Neural crest cell (in vitro differentiated cells): ENCODE results near the gene SLC37A1. TPM values are rescaled to one million over a fixed set of nuclear protein-coding genes. Genes with fewer than 3 reads are reported as not detected.

Experiments
- DNase-seq: peaks from one replicate; pipeline ENCODE4 v3.0.0; 2021; ENCODE audit warnings: low read depth, mixed read lengths, low spot score
- H3K27ac Mint-ChIP-seq: one replicate; pipeline ENCODE4 v1.8.0; 2021; ENCODE audit warnings: mild to moderate bottlenecking, mixed read lengths; ENCODE audit not compliant: unreplicated experiment
- H3K27me3 Mint-ChIP-seq: 2 replicates; pipeline ENCODE4 v1.8.0; 2021; ENCODE audit warnings: low read depth, mild to moderate bottlenecking, mixed read lengths
- H3K36me3 Mint-ChIP-seq: 2 replicates; pipeline ENCODE4 v1.8.0; 2021; ENCODE audit warnings: low read depth, mild to moderate bottlenecking, mixed read lengths
- H3K4me1 Mint-ChIP-seq: 2 replicates; pipeline ENCODE4 v1.8.0; 2021; ENCODE audit warnings: mixed read lengths
- H3K4me3 Mint-ChIP-seq: one replicate; pipeline ENCODE4 v1.8.0; 2021; ENCODE audit warnings: mild to moderate bottlenecking, mixed read lengths
- H3K9me3 Mint-ChIP-seq: 2 replicates; pipeline ENCODE4 v1.8.0; 2021; ENCODE audit warnings: mixed read lengths
- total RNA-seq: library from RNA; stranded (reverse); gene quantifications from 2 replicates; pipeline ENCODE4 v1.2.1, GENCODE V29; 2021
- TF ChIP-seq, protein P1 (sequence below): fragments of 200-600 bp; sonication (generic); conservative IDR thresholded peaks from 2 replicates; pipeline ENCODE4 v1.5.0; 2021; ENCODE audit warnings: antibody characterized with exemption, mild to moderate bottlenecking

The SLC37A1 gene
- total RNA-seq, 1 donor from 2014 or later = 9.1 TPM

DNA sequence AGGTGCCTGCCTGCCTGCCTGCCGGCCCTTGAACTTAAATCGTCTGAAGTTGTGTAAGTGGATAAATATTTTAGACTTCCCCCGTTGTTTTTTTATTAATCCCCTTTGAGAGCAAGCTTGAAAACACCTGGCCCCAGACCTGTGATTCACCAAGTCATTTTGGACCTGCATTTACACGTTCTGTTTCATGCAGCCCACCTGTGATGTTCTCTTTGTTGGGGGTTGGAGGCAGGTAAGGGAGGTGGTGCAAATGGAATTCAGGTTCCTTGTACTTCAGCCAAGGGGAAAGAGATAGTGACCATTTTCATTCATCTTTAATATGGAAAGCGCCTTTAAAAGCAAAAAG, 1.2 kb downstream of the SLC37A1 start:
- Mint-ChIP-seq H3K9me3 (no peaks in the 10 kb centered on the region), H3K27me3 (peaks cover 24% of the 10 kb centered on the region), H3K4me3 (peak overlapping the region; percentile 76), H3K36me3 (no peaks in the 10 kb centered on the region), H3K4me1 (peaks cover 44% of the 10 kb centered on the region), H3K27ac (no peak overlapping the region)
- TF ChIP-seq, protein P1, sequence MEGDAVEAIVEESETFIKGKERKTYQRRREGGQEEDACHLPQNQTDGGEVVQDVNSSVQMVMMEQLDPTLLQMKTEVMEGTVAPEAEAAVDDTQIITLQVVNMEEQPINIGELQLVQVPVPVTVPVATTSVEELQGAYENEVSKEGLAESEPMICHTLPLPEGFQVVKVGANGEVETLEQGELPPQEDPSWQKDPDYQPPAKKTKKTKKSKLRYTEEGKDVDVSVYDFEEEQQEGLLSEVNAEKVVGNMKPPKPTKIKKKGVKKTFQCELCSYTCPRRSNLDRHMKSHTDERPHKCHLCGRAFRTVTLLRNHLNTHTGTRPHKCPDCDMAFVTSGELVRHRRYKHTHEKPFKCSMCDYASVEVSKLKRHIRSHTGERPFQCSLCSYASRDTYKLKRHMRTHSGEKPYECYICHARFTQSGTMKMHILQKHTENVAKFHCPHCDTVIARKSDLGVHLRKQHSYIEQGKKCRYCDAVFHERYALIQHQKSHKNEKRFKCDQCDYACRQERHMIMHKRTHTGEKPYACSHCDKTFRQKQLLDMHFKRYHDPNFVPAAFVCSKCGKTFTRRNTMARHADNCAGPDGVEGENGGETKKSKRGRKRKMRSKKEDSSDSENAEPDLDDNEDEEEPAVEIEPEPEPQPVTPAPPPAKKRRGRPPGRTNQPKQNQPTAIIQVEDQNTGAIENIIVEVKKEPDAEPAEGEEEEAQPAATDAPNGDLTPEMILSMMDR = no peak
- DNase-seq = no peak

DNA sequence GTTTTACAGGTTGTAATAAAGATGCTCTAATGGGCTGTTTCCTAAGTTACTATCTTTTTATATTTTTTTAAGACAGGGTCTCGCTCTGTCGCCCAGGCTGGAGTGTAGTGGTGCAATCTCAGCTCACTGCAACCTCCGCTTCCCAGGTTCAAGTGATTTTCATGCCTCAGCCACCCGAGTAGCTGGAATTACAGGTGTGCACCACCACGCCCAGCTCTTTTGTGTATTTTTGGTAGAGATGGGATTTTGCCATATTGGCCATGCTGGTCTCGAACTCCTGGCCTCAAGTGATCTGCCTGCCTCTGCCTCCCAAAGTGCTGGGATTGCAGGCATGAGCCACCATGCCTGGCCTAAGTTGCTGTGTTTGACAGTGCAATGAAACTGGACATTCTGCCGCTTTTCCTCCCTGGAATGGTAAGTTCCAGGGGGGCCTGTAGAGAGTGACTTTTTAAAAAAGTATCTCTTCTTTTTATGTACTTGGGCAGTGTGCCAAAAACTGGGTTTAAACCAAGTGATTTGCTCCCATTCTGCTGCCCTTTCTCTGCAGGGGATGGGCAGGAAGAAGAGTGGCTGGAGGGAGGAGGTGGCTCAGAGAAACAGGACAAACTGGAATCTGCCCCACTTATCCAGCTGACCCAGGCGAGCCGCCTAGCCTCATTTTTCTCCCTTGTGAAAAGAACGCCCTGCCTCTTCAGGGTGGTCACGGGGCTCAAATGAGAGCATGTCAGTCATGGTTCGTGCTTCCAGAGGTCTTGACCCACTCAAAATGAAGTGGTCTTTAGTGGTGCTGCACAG, 2.3 kb downstream of the SLC37A1 start:
- H3K36me3 Mint-ChIP-seq = no peaks in the 10 kb centered on the region
- H3K9me3 Mint-ChIP-seq = no peaks in the 10 kb centered on the region
- H3K4me1 Mint-ChIP-seq = peaks cover 55% of the 10 kb centered on the region
- H3K27ac Mint-ChIP-seq = no peak overlapping the region
- TF ChIP-seq, protein P1 = no peak
- H3K4me3 Mint-ChIP-seq = peak overlapping the region; percentile 76
- peaks cover 25% of the 10 kb centered on the region for H3K27me3 Mint-ChIP-seq
- DNase-seq = no peak

DNA sequence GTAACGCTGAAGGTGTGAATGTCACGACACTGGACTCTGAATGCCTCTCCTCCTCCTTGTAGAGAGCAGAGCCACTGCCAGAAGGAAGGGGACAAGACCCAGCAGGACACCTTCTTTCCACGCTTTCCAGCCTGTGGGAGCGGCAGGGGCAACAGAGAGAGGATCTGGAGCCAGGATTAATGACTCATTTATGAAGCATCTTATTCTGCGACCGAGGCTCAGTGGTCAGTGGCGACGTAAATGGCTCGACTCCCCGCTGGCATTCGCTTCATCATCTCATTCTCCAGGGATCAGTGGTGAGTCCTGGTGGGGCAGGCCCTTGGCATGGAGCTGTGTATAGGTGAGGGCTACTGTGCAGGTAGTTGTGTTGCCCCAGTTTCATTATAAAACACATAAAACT, 4.6 kb downstream of the SLC37A1 start:
- peaks cover 22% of the 10 kb centered on the region for H3K27me3 Mint-ChIP-seq
- TF ChIP-seq, protein P1 = no peak
- H3K4me1 Mint-ChIP-seq = peaks cover 47% of the 10 kb centered on the region
- no peaks in the 10 kb centered on the region for H3K9me3 Mint-ChIP-seq
- H3K36me3 Mint-ChIP-seq = no peaks in the 10 kb centered on the region
- no peak for DNase-seq
- H3K27ac Mint-ChIP-seq = no peak overlapping the region
- H3K4me3 Mint-ChIP-seq = peak overlapping the region; percentile 2

DNA sequence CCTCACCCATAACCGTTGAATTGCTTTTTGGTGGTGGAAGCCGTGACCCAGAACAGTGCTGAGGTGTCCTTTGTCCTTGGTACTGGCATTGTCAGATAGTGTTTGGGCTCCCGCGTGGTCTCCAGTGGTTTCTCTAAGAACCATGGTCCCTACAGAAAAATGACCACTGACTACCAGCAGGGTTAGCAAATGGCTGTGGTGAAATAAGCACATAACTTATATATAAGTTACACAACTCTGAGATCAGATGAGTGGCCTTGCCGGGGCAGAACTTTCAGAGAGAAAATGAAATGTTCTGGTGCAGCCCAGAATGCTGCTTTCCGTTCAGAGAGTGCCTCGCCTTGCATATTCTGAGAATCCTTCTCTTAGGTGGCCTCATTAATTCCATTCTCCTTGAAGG, 5.0 kb downstream of the SLC37A1 start:
- Mint-ChIP-seq H3K36me3 (no peaks in the 10 kb centered on the region), H3K4me1 (peaks cover 47% of the 10 kb centered on the region), H3K27me3 (peaks cover 22% of the 10 kb centered on the region), H3K9me3 (no peaks in the 10 kb centered on the region), H3K4me3 (peak overlapping the region; percentile 2), H3K27ac (no peak overlapping the region)
- no peak for DNase-seq
- TF ChIP-seq, protein P1 = no peak

DNA sequence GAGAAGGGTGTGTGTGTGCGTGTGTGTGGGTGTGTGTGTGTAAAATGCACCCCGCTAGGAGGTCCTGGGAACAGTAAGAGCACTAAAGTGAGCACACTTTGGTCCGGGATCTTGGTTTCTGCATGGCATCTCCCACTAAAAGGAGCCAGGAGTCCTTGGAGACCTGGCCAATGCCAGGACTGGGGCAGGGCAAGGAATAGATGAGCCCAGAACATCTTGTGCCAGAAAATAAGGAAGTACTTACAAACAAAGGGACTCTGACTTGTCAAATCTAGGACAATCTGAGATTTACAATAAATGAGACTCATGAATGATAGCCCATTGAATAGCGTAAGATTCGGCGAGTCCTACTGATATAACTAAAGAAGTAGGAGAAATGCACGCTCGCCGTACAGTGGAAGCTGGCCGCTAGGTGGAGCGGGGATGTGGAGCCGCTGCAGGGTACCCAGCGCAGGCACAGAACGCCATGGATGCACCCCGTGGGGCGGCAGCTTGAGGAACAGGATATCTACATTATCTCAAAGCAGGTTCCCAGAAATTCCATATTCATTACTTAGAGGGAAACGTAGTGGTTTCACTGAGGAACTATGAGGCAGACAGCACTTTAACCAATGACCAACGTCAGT, 7.1 kb downstream of the SLC37A1 start:
- Mint-ChIP-seq H3K27me3 (peaks cover 14% of the 10 kb centered on the region), H3K36me3 (no peaks in the 10 kb centered on the region), H3K9me3 (no peaks in the 10 kb centered on the region), H3K4me1 (peaks cover 56% of the 10 kb centered on the region), H3K27ac (no peak overlapping the region), H3K4me3 (peak overlapping the region; percentile 36)
- DNase-seq = peak; percentile 36
- TF ChIP-seq, protein P1 = peak; percentile 51
